Esophagus squamous epithelium (tissue), 4 donors: ENCODE results near the gene MCEE.

Experiments
- POLR2A ChIP-seq, 4 donors: fragments of 450-650 bp; IDR thresholded peaks; one replicate each; pipeline ENCODE4 v1.6.1; 2017; ENCODE audit warnings: antibody characterized with exemption in 4 of 4, mild to moderate bottlenecking in 4 of 4, moderate library complexity in 3 of 4
- TF ChIP-seq, protein P1 (sequence below), 6 experiments: fragments of 450-650 bp in 4 of 6; fragments of 200-600 bp in 2 of 6; sonication (generic) in 2 of 6; IDR thresholded peaks; one replicate each; pipeline ENCODE4 v1.5.1; 2016 to 2019; ENCODE audit warnings: antibody characterized with exemption in 6 of 6, mild to moderate bottlenecking in 4 of 6, moderate library complexity in 4 of 6

DNA sequence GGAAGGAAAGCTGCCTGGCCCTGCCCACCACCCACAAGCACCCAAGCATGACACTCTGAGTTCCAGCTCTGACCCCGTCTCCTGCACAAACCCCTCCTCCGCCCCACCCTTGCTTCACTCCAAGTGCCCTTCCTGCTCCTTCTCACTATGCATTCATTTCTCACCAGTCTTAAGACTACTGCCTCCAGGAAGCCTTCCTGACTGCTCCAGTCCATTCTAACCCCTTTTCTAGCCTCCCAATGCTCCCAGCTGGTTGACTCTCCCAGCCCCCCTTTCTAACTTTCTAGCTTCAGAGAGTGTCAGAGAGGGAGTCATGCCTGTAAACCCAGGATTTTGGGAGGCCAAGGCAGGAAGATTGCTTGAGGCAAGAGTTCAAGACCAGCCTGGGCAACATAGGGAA, 69.8 kb downstream of the MCEE start:
- TF ChIP-seq, protein P1, sequence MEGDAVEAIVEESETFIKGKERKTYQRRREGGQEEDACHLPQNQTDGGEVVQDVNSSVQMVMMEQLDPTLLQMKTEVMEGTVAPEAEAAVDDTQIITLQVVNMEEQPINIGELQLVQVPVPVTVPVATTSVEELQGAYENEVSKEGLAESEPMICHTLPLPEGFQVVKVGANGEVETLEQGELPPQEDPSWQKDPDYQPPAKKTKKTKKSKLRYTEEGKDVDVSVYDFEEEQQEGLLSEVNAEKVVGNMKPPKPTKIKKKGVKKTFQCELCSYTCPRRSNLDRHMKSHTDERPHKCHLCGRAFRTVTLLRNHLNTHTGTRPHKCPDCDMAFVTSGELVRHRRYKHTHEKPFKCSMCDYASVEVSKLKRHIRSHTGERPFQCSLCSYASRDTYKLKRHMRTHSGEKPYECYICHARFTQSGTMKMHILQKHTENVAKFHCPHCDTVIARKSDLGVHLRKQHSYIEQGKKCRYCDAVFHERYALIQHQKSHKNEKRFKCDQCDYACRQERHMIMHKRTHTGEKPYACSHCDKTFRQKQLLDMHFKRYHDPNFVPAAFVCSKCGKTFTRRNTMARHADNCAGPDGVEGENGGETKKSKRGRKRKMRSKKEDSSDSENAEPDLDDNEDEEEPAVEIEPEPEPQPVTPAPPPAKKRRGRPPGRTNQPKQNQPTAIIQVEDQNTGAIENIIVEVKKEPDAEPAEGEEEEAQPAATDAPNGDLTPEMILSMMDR (IDR thresholded peaks at IDR 0.05), result no peak
- TF ChIP-seq POLR2A (IDR thresholded peaks at IDR 0.05), result no peak
